ENCODE data around the gene SKIC3.

Gene SKIC3

GRCh38 chr5:95532415-95532814 is 22.4 kb downstream of the SKIC3 start:
- Histone ChIP-seq H2AFZ (ENCODE audit: low read depth, low read length, severe bottlenecking) (no peak overlapping the region), H3K4me3 (ENCODE audit: insufficient read depth, low read length, poor library complexity, severe bottlenecking) (no peak overlapping the region), H3K27me3 (ENCODE audit: low read length) (no peaks in the 10 kb centered on the region), H4K20me1 (ENCODE audit: low read depth, low read length) (peaks cover 5% of the 10 kb centered on the region; the same call in 1 of the 2 replicates), H3F3A (ENCODE audit: insufficient read depth) (no peaks in the 10 kb centered on the region), H3K27ac (ENCODE audit: low read depth, low read length) (no peak overlapping the region), H3K9me2 (replicated peaks; ENCODE audit: insufficient read depth, low read length) (no peaks in the 10 kb centered on the region), H3K36me3 (ENCODE audit: low read length) (peaks cover 52% of the 10 kb centered on the region), H3K9ac (ENCODE audit: low read length) (no peak overlapping the region), H3K9me3 (ENCODE audit: insufficient read depth, low read length) (no peaks in the 10 kb centered on the region), H3K4me2 (ENCODE audit: low read depth, low read length, poor library complexity, severe bottlenecking) (no peak overlapping the region), H3K79me2 (ENCODE audit: insufficient read depth, low read length) (peaks cover 9% of the 10 kb centered on the region; the same call in 1 of the 2 replicates)
- TF ChIP-seq EZH2phosphoT487 (conservative IDR thresholded peaks at IDR 0.05; ENCODE audit: low read length) (no peak), CTCF (IDR thresholded peaks at IDR 0.05; ENCODE audit: insufficient read depth, low read length, poor library complexity, severe bottlenecking) (no peak)

- Histone ChIP-seq H3F3A (ENCODE audit: insufficient read depth) (no peaks in the 10 kb centered on the region), H3K4me2 (ENCODE audit: low read depth, low read length, poor library complexity, severe bottlenecking) (no peak overlapping the region), H2AFZ (ENCODE audit: low read depth, low read length, severe bottlenecking) (no peak overlapping the region), H4K20me1 (ENCODE audit: low read depth, low read length) (peaks cover 2% of the 10 kb centered on the region; the same call in 1 of the 2 replicates), H3K4me3 (ENCODE audit: insufficient read depth, low read length, poor library complexity, severe bottlenecking) (no peak overlapping the region), H3K36me3 (ENCODE audit: low read length) (peaks cover 49% of the 10 kb centered on the region), H3K27me3 (ENCODE audit: low read length) (no peaks in the 10 kb centered on the region), H3K9me2 (replicated peaks; ENCODE audit: insufficient read depth, low read length) (no peaks in the 10 kb centered on the region), H3K9me3 (ENCODE audit: insufficient read depth, low read length) (no peaks in the 10 kb centered on the region), H3K79me2 (ENCODE audit: insufficient read depth, low read length) (peaks cover 9% of the 10 kb centered on the region; the same call in 1 of the 2 replicates), H3K27ac (ENCODE audit: low read depth, low read length) (no peak overlapping the region), H3K9ac (ENCODE audit: low read length) (no peak overlapping the region)
- TF ChIP-seq CTCF (IDR thresholded peaks at IDR 0.05; ENCODE audit: insufficient read depth, low read length, poor library complexity, severe bottlenecking) (no peak), EZH2phosphoT487 (conservative IDR thresholded peaks at IDR 0.05; ENCODE audit: low read length) (no peak)
Measured at GRCh38 chr5:95531491-95531890, 23.3 kb downstream of the SKIC3 start.

DNA sequence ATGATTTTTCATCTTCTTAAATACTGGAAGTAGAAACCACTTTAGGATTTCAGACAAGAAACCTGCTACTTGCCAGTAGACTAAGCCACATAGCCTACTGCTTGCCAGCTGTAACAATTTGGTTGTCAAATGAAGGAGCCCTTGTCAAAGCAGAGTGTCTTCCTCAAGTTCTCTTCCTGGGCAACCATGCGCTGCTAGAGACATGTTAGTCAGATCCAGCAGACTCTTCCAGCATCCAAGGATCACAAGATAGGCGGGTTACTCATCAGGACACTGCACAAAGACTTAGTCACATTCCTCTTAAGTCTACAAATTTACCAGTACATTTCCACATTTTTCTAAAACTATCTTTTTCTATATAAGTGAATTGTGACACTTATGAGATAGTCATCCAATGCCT is 24.4 kb downstream of the SKIC3 start:
- no peaks in the 10 kb centered on the region for H3K9me3 ChIP-seq (ENCODE audit: insufficient read depth, low read length)
- no peak overlapping the region for H3K27ac ChIP-seq (ENCODE audit: low read depth, low read length)
- TF ChIP-seq EZH2phosphoT487 (conservative IDR thresholded peaks at IDR 0.05; ENCODE audit: low read length): no peak
- no peak for TF ChIP-seq CTCF (IDR thresholded peaks at IDR 0.05; ENCODE audit: insufficient read depth, low read length, poor library complexity, severe bottlenecking)
- peaks cover 9% of the 10 kb centered on the region; the same call in 1 of the 2 replicates for H3K79me2 ChIP-seq (ENCODE audit: insufficient read depth, low read length)
- H3K27me3 ChIP-seq (ENCODE audit: low read length): no peaks in the 10 kb centered on the region
- H2AFZ ChIP-seq (ENCODE audit: low read depth, low read length, severe bottlenecking): no peak overlapping the region
- H4K20me1 ChIP-seq (ENCODE audit: low read depth, low read length): no peaks in the 10 kb centered on the region; the same call in 1 of the 2 replicates
- no peaks in the 10 kb centered on the region for H3K9me2 ChIP-seq (replicated peaks; ENCODE audit: insufficient read depth, low read length)
- H3F3A ChIP-seq (ENCODE audit: insufficient read depth): no peaks in the 10 kb centered on the region
- peaks cover 48% of the 10 kb centered on the region; the same call in 1 of the 2 replicates for H3K36me3 ChIP-seq (ENCODE audit: low read length)
- no peak overlapping the region for H3K4me3 ChIP-seq (ENCODE audit: insufficient read depth, low read length, poor library complexity, severe bottlenecking)
- no peak overlapping the region for H3K4me2 ChIP-seq (ENCODE audit: low read depth, low read length, poor library complexity, severe bottlenecking)
- no peak overlapping the region for H3K9ac ChIP-seq (ENCODE audit: low read length)
